ENCODE data around the gene TMEM219. TPM values are rescaled to one million over a fixed set of nuclear protein-coding genes. Genes with fewer than 3 reads are reported as not detected.
A peak's percentile ranks its signal among the peaks of the same experiment; 100 is the strongest.

TMEM219 gene
- total and polyA plus RNA-seq, 10 of the 15 experiments (the other 5 are each of a cell fraction or from before 2014, with no cell fraction given), result 33.6 to 74.6 (median 56.5) TPM

GRCh38 chr16:29925781-29926710, 35.8 kb upstream of the TMEM219 start, which contains the start of gene KCTD13:
Gene KCTD13, minus strand, starts transcription at chr16:29926226. Its CDS starts 193 bp downstream, at chr16:29926033.
- ChIA-PET SMC1A (ENCODE audit: uncharacterized antibody, unreplicated experiment) (interaction anchor here (0.6 to 1.7 kb wide), 8 partner anchors 9 to 250 kb away, joined by 3 to 5 read pairs (median 4); no protein-coding TSS in a partner anchor), CTCF (interaction anchor here (0.7 to 1.7 kb wide), 9 partner anchors 9 to 1334 kb away, joined by 3 to 11 read pairs (median 4); partner anchors contain the start of genes TAOK2 and TMEM219), RAD21 (ENCODE audit: unreplicated experiment) (interaction anchor here (0.5 to 1.8 kb wide), 6 partner anchors 35 to 687 kb away, joined by 3 to 9 read pairs (median 4); partner anchors contain the start of genes TAOK2 and TMEM219), POLR2A (interaction anchor here (0.5 to 2.7 kb wide), 20 partner anchors 8 to 1948 kb away, joined by 3 to 15 read pairs (median 4); partner anchors contain the start of genes ALDOA, HIRIP3, INO80E and PAGR1)
- peaks cover 13% of the 10 kb centered on the region for H3K79me2 ChIP-seq (ENCODE audit: control insufficient read depth, insufficient read depth, low read length)
- H3K36me3 ChIP-seq (ENCODE audit: control insufficient read depth in 2 of 2, insufficient read depth in 2 of 2, low read length in 1 of 2), result peaks cover 0 to 9% of the 10 kb centered on the region in 2 experiments; a peak in 3 of 4 replicates
- H3K4me2 ChIP-seq (ENCODE audit: control insufficient read depth, insufficient read depth), result peak within 1 kb of the TSS; percentile 99
- in situ Hi-C loops (cut with MboI), result no loop called here
- FAIRE-seq (peak; percentile 52), ATAC-seq (peak; percentile 96), DNase-seq (ENCODE audit: low read depth, low spot score) (peak; percentile 66)
- H3K27me3 ChIP-seq (replicated peaks in 1 of 2; ENCODE audit: control insufficient read depth in 2 of 2, insufficient read depth in 2 of 2, low read length in 1 of 2), result no peaks in the 10 kb centered on the region
- peak within 1 kb of the TSS; percentile 95 for H3K9ac ChIP-seq (ENCODE audit: control insufficient read depth, insufficient read depth, low read length)
- H3K4me1 ChIP-seq (ENCODE audit: control insufficient read depth, insufficient read depth, low read length), result peaks cover 11% of the 10 kb centered on the region
- peak within 1 kb of the TSS; percentile 99 for H2AFZ ChIP-seq (ENCODE audit: control insufficient read depth, low read depth, low read length)
- intact Hi-C loops (cut with micrococcal nuclease; ENCODE audit: unreplicated experiment), result loop anchor here (5.0 to 10.0 kb wide), 2 partner anchors 36 to 61 kb away; partner anchors contain the start of genes CDIPT and TMEM219
- BruUV-seq (replicated peaks), result no TSS peak
- peak within 1 kb of the TSS; percentile 91 for H3K27ac ChIP-seq (ENCODE audit: control insufficient read depth, insufficient read depth)
- WGBS (ENCODE audit: insufficient coverage, insufficient replicate concordance, low lambda C conversion rate, missing lambda C conversion rate), result 1% methylated on average over 79 of the region's 89 CpGs
- no peaks in the 10 kb centered on the region for H3K9me3 ChIP-seq (replicated peaks; ENCODE audit: control insufficient read depth, insufficient read depth, low read length)
- H3K4me3 ChIP-seq, result peak within 1 kb of the TSS; percentile 97
- no peaks in the 10 kb centered on the region for H4K20me1 ChIP-seq (ENCODE audit: control insufficient read depth, insufficient read depth)
- TF ChIP-seq CBFB (IDR thresholded peaks at IDR 0.05; ENCODE audit: low read depth) (peak; percentile 83), RUNX3 (IDR thresholded peaks at IDR 0.05; ENCODE audit: low read length) (peak; percentile 51), TARDBP (IDR thresholded peaks at IDR 0.05; ENCODE audit: borderline replicate concordance) (no peak; the same call in 1 of the 2 replicates), GATAD2B (conservative IDR thresholded peaks at IDR 0.05; ENCODE audit: low read depth) (peak; percentile 98), RFX5 (IDR thresholded peaks at IDR 0.05; ENCODE audit: low read depth, low read length) (no peak), POLR2AphosphoS2 (IDR thresholded peaks at IDR 0.05; ENCODE audit: low read depth, low read length) (peak; percentile 94), MLLT1 (IDR thresholded peaks at IDR 0.05) (peak; percentile 55; the same call in 1 of the 2 replicates), NR2F1 (conservative IDR thresholded peaks at IDR 0.05) (peak; percentile 90), NRF1 (conservative IDR thresholded peaks at IDR 0.05; ENCODE audit: low read depth, low read length) (peak; percentile 83), PAX5 (IDR thresholded peaks at IDR 0.05; ENCODE audit: borderline replicate concordance, low read depth, low read length) (peak; percentile 52; the same call in 1 of the 2 replicates), CEBPZ (IDR thresholded peaks at IDR 0.05; ENCODE audit: low read depth, low read length) (no peak), POLR2AphosphoS5 (IDR thresholded peaks at IDR 0.05; ENCODE audit: low read length) (peak; percentile 86), NBN (IDR thresholded peaks at IDR 0.05) (peak; percentile 72; the same call in 1 of the 2 replicates)
- TF ChIP-seq, protein P1, sequence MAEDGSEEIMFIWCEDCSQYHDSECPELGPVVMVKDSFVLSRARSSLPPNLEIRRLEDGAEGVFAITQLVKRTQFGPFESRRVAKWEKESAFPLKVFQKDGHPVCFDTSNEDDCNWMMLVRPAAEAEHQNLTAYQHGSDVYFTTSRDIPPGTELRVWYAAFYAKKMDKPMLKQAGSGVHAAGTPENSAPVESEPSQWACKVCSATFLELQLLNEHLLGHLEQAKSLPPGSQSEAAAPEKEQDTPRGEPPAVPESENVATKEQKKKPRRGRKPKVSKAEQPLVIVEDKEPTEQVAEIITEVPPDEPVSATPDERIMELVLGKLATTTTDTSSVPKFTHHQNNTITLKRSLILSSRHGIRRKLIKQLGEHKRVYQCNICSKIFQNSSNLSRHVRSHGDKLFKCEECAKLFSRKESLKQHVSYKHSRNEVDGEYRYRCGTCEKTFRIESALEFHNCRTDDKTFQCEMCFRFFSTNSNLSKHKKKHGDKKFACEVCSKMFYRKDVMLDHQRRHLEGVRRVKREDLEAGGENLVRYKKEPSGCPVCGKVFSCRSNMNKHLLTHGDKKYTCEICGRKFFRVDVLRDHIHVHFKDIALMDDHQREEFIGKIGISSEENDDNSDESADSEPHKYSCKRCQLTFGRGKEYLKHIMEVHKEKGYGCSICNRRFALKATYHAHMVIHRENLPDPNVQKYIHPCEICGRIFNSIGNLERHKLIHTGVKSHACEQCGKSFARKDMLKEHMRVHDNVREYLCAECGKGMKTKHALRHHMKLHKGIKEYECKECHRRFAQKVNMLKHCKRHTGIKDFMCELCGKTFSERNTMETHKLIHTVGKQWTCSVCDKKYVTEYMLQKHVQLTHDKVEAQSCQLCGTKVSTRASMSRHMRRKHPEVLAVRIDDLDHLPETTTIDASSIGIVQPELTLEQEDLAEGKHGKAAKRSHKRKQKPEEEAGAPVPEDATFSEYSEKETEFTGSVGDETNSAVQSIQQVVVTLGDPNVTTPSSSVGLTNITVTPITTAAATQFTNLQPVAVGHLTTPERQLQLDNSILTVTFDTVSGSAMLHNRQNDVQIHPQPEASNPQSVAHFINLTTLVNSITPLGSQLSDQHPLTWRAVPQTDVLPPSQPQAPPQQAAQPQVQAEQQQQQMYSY (CRISPR knock-in tag; IDR thresholded peaks at IDR 0.05), result no peak

Data from GM12878 (cell line).